EL (cell line): ENCODE results near the gene FKBP6.
"Not testable (repeated sequence)": the region's sequence is repeated elsewhere in the genome, so short reads cannot be mapped to it uniquely, and the experiment has no call there.

Experiments
- DNase-seq: peaks from one replicate; pipeline ENCODE4 v3.0.0-alpha.2; 2016

The FKBP6 gene

GRCh38 chr7:73358590-73359275, 30.8 kb downstream of the FKBP6 start:
- no peak for DNase-seq

GRCh38 chr7:73359306-73359705, 31.3 kb downstream of the FKBP6 start:
- no peak for DNase-seq

GRCh38 chr7:73359746-73360375, 31.9 kb downstream of the FKBP6 start:
- no peak for DNase-seq

- not testable (repeated sequence) for DNase-seq
Observed at GRCh38 chr7:73360590-73360989, 32.6 kb downstream of the FKBP6 start.

- no peak for DNase-seq
Observed at GRCh38 chr7:73363225-73364005, 35.5 kb downstream of the FKBP6 start.

- no peak for DNase-seq
Observed at GRCh38 chr7:73364006-73364728, 36.2 kb downstream of the FKBP6 start.

- DNase-seq, result no peak
Observed at GRCh38 chr7:73366127-73366526, 38.2 kb downstream of the FKBP6 start.

GRCh38 chr7:73366990-73367389, 39.0 kb downstream of the FKBP6 start:
- no peak for DNase-seq

GRCh38 chr7:73369009-73369408, 41.0 kb downstream of the FKBP6 start:
- DNase-seq, result no peak

GRCh38 chr7:73369622-73370021, 41.7 kb downstream of the FKBP6 start:
- no peak for DNase-seq

- no peak for DNase-seq
Observed at GRCh38 chr7:73373741-73374140, 45.8 kb downstream of the FKBP6 start.

GRCh38 chr7:73376262-73376661, 48.3 kb downstream of the FKBP6 start:
- DNase-seq, result not testable (repeated sequence)

- DNase-seq, result no peak
Observed at GRCh38 chr7:73376671-73377412, 48.9 kb downstream of the FKBP6 start.

- DNase-seq, result not testable (repeated sequence)
Observed at GRCh38 chr7:73377413-73378200, 49.6 kb downstream of the FKBP6 start.

- DNase-seq, result no peak
Observed at GRCh38 chr7:73382934-73383503, 55.1 kb downstream of the FKBP6 start.

GRCh38 chr7:73387221-73387828, 59.4 kb downstream of the FKBP6 start:
- no peak for DNase-seq

- no peak for DNase-seq
Observed at GRCh38 chr7:73387908-73388414, 60.0 kb downstream of the FKBP6 start.

GRCh38 chr7:73391396-73391795, 63.4 kb downstream of the FKBP6 start:
- DNase-seq, result no peak

GRCh38 chr7:73394422-73394821, 66.5 kb downstream of the FKBP6 start:
- no peak for DNase-seq
